Activated gamma-delta T cell treated with Interleukin-2 at 50 U/mL for 16 hours (primary cell): Measurements from ENCODE around the gene GNG3.
A peak's percentile ranks its signal among the peaks of the same experiment; 100 is the strongest.
"Not testable (repeated sequence)": the region's sequence is repeated elsewhere in the genome, so short reads cannot be mapped to it uniquely, and the experiment has no call there.

Source experiments
- DNase-seq: peaks from one replicate; pipeline ENCODE4 v3.0.0-alpha.2; 2020

The GNG3 gene

GRCh38 chr11:62724171-62724570 lies 16.7 kb downstream of the GNG3 start:
- no peak for DNase-seq

GRCh38 chr11:62725646-62726045 lies 18.2 kb downstream of the GNG3 start:
- no peak for DNase-seq

GRCh38 chr11:62726156-62726914 lies 18.9 kb downstream of the GNG3 start:
- DNase-seq, result no peak

GRCh38 chr11:62726915-62727164 lies 19.4 kb downstream of the GNG3 start:
- no peak for DNase-seq

GRCh38 chr11:62727165-62727871 lies 19.8 kb downstream of the GNG3 start, which contains the start of gene HNRNPUL2:
Gene HNRNPUL2, minus strand, starts transcription at chr11:62727457. Its CDS starts 301 bp downstream, at chr11:62727156.
- DNase-seq, result peak; percentile 98

GRCh38 chr11:62727872-62728170 lies 20.3 kb downstream of the GNG3 start:
- peak; percentile 80 for DNase-seq

GRCh38 chr11:62728171-62728988 lies 20.9 kb downstream of the GNG3 start, which contains the start of gene TTC9C:
Gene TTC9C, plus strand, starts transcription at chr11:62728486. Its CDS starts 363 bp downstream, at chr11:62728849.
- DNase-seq, result peak; percentile 84

- DNase-seq, result not testable (repeated sequence)
These were observed 22.6 kb downstream of the GNG3 start for GRCh38 chr11:62730076-62730475.

- DNase-seq, result no peak
These were observed 25.4 kb downstream of the GNG3 start for GRCh38 chr11:62732830-62733229.

- DNase-seq, result no peak
These were observed 29.7 kb downstream of the GNG3 start for GRCh38 chr11:62737196-62737595.

- no peak for DNase-seq
These were observed 40.1 kb downstream of the GNG3 start for GRCh38 chr11:62747475-62748160.

GRCh38 chr11:62749931-62750330 lies 42.5 kb downstream of the GNG3 start:
- not testable (repeated sequence) for DNase-seq

GRCh38 chr11:62752177-62752785 lies 44.8 kb downstream of the GNG3 start:
- DNase-seq, result no peak

GRCh38 chr11:62752994-62753735 lies 45.7 kb downstream of the GNG3 start:
- DNase-seq, result no peak

- peak; percentile 96 for DNase-seq
These were observed 46.5 kb downstream of the GNG3 start, which contains the start of gene ZBTB3 for GRCh38 chr11:62753736-62754603. Gene ZBTB3, minus strand, starts transcription at chr11:62754160. Its CDS starts 496 bp downstream, at chr11:62753664.

- no peak for DNase-seq
These were observed 47.7 kb downstream of the GNG3 start for GRCh38 chr11:62755086-62755615.

GRCh38 chr11:62757846-62758788 lies 50.6 kb downstream of the GNG3 start:
- DNase-seq, result no peak
